Suprapubic skin (tissue), 4 donors: Measurements from ENCODE around the gene C1D. TPM values are rescaled to one million over a fixed set of nuclear protein-coding genes. Genes with fewer than 3 reads are reported as not detected.
A peak's percentile ranks its signal among the peaks of the same experiment; 100 is the strongest.

Experiments used
- DNase-seq, 2 donors: peaks; one replicate each; pipeline ENCODE4 v3.0.0-alpha.2; 2019; ENCODE audit warnings: low spot score in 2 of 2
- H3K27ac ChIP-seq: fragments of 200-600 bp; sonication (generic); one replicate; pipeline ENCODE4 v1.5.1; 2019
- H3K27me3 ChIP-seq: fragments of 200-600 bp; sonication (generic); one replicate; pipeline ENCODE4 v1.5.1; 2019
- H3K36me3 ChIP-seq: fragments of 200-600 bp; sonication (generic); one replicate; pipeline ENCODE4 v1.5.1; 2019
- H3K4me1 ChIP-seq: fragments of 200-600 bp; sonication (generic); one replicate; pipeline ENCODE4 v1.5.1; 2019
- H3K4me3 ChIP-seq: fragments of 200-600 bp; sonication (generic); one replicate; pipeline ENCODE4 v1.5.1; 2019; ENCODE audit warnings: mild to moderate bottlenecking
- H3K9me3 ChIP-seq: fragments of 200-600 bp; sonication (generic); one replicate; pipeline ENCODE4 v1.5.1; 2019
- EP300 ChIP-seq: sonication (generic); formaldehyde crosslinking; IDR thresholded peaks from one replicate; pipeline ENCODE4 v1.6.1; 2017; ENCODE audit warnings: antibody characterized with exemption
- POLR2A ChIP-seq, 2 donors: fragments of 450-650 bp; IDR thresholded peaks; one replicate each; pipeline ENCODE4 v1.6.1; 2017; ENCODE audit warnings: antibody characterized with exemption in 2 of 2, mild to moderate bottlenecking in 2 of 2, moderate library complexity in 2 of 2
- POLR2AphosphoS5 ChIP-seq, 3 donors: sonication (generic); formaldehyde crosslinking; IDR thresholded peaks; one replicate each; pipeline ENCODE4 v1.6.1; 2017; ENCODE audit warnings: antibody characterized with exemption in 3 of 3
- WGBS: methylation state at CpG from one replicate; pipeline ENCODE4 v1.1.5; 2018; 5-methylcytosine and 5-hydroxymethylcytosine counted together
- total RNA-seq, 4 donors: library from RNA; depleted of rRNA; stranded (reverse); fragments of >200 nt; gene quantifications; one replicate each; pipeline ENCODE4 v1.1.0, GENCODE V29; 2016
- TF ChIP-seq, protein P1 (sequence below), 2 donors: fragments of 200-600 bp in 1 of 2; fragments of 450-650 bp in 1 of 2; sonication (generic) in 1 of 2; IDR thresholded peaks; one replicate each; pipeline ENCODE4 v1.5.1; 2016 to 2019; ENCODE audit warnings: antibody characterized with exemption in 2 of 2, mild to moderate bottlenecking in 1 of 2, moderate library complexity in 1 of 2

The C1D gene
- total RNA-seq, 4 donors from 2014 or later, result 19.8 to 28.4 (median 26.4) TPM

DNA sequence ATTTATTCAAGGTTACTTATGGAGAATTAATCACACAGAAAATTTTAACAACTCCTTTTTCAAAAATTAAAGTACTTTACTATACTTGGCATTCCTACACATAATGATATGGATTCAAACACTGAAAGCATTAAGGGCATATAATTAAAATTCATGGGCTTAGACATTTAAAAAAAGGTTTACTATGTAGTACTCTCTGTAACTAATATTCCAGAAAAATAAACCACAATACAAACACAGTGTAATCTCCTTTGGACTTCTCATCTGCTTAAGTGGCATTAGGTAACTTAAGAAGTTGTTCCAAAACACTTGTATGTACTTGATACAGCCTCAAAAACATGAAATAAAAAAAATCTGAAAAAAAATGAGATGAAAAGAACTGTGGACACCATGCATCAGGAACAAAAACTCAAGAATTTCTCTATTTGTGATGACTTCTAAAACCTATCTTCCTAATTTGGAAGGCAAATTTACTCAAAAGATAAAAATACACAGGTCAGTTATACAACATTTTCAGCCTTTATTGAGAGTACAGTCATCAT, 21.0 kb downstream of the C1D start:
- TF ChIP-seq EP300 (no peak), POLR2A (IDR thresholded peaks at IDR 0.05) (no peak), POLR2AphosphoS5 (IDR thresholded peaks at IDR 0.05) (no peak)
- TF ChIP-seq, protein P1, sequence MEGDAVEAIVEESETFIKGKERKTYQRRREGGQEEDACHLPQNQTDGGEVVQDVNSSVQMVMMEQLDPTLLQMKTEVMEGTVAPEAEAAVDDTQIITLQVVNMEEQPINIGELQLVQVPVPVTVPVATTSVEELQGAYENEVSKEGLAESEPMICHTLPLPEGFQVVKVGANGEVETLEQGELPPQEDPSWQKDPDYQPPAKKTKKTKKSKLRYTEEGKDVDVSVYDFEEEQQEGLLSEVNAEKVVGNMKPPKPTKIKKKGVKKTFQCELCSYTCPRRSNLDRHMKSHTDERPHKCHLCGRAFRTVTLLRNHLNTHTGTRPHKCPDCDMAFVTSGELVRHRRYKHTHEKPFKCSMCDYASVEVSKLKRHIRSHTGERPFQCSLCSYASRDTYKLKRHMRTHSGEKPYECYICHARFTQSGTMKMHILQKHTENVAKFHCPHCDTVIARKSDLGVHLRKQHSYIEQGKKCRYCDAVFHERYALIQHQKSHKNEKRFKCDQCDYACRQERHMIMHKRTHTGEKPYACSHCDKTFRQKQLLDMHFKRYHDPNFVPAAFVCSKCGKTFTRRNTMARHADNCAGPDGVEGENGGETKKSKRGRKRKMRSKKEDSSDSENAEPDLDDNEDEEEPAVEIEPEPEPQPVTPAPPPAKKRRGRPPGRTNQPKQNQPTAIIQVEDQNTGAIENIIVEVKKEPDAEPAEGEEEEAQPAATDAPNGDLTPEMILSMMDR (IDR thresholded peaks at IDR 0.05), result no peak
- Histone ChIP-seq H3K27me3 (no peaks in the 10 kb centered on the region), H3K36me3 (peaks cover 10% of the 10 kb centered on the region), H3K4me3 (no peak overlapping the region), H3K4me1 (no peaks in the 10 kb centered on the region), H3K27ac (no peak overlapping the region), H3K9me3 (no peaks in the 10 kb centered on the region)
- no peak for DNase-seq

DNA sequence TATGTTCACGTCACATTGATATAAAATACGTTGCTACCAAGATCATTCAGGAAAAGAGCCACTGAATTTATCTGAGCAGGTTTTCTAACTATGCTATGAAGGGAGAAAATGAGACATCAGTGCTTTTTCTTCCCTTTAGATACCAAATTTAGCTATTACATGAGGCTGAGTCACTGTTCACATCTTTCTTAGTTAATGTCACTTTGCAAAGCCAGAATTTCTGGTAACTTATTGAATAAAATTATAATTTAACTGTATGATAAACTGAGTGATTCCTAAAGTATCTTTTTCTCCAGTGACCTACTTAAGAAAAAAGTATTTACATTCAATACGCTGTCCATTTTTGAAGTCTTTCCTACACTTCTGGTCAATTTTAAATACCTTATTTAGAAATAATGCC, 22.7 kb downstream of the C1D start:
- 89% methylated on average over 3 of the region's 3 CpGs for WGBS
- Histone ChIP-seq H3K4me3 (no peak overlapping the region), H3K27ac (no peak overlapping the region), H3K36me3 (peaks cover 4% of the 10 kb centered on the region), H3K27me3 (no peaks in the 10 kb centered on the region), H3K4me1 (no peaks in the 10 kb centered on the region), H3K9me3 (no peaks in the 10 kb centered on the region)
- no peak for DNase-seq
- TF ChIP-seq, protein P1 (IDR thresholded peaks at IDR 0.05), result no peak
- TF ChIP-seq EP300 (no peak), POLR2AphosphoS5 (IDR thresholded peaks at IDR 0.05) (no peak), POLR2A (IDR thresholded peaks at IDR 0.05) (no peak)

DNA sequence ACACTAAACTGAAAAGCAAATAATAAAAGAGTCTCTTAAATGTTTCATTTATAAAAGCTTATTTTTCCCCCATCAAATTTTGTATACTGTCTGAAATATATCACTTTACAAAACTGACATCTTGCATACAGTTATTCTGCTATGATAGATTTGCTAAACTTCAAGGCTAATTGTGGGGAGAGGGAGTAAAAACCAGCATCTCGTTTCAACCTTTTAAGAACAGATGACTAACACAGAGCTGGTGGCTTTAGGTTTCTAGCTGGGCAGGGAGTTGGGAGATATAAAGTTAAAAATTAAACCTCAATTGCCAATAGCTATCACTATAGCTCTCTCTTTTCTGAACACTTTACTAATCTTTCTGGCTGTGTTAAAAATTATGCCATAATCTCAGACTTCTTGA, 23.5 kb downstream of the C1D start:
- no peak for DNase-seq
- TF ChIP-seq POLR2A (IDR thresholded peaks at IDR 0.05) (no peak), POLR2AphosphoS5 (IDR thresholded peaks at IDR 0.05) (no peak), EP300 (no peak)
- TF ChIP-seq, protein P1 (IDR thresholded peaks at IDR 0.05), result no peak

DNA sequence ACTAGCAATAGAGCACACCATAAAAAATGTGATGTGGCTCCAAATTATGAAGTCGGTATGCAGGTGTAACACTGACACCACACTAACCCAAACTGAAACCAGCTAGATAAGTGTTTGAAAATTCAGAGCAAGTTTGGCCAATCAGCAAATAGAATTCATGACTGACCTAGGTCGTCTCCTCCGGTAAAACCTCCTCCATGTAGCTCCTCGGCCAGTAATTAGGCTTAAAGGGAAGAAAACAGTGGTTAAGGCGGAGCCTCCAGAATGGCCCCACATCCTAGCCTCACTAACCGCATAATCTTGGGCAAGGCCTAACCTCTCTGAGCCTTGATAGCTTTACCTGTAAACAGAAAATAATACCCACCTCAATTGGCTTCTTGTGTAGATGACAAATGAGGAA, 30.1 kb downstream of the C1D start:
- Histone ChIP-seq H3K36me3 (no peaks in the 10 kb centered on the region), H3K27ac (no peak overlapping the region), H3K4me1 (peaks cover 5% of the 10 kb centered on the region), H3K9me3 (no peaks in the 10 kb centered on the region), H3K4me3 (no peak overlapping the region), H3K27me3 (no peaks in the 10 kb centered on the region)
- DNase-seq, result no peak
- 77% methylated on average over 6 of the region's 6 CpGs for WGBS
- TF ChIP-seq POLR2AphosphoS5 (IDR thresholded peaks at IDR 0.05) (no peak), POLR2A (IDR thresholded peaks at IDR 0.05) (no peak)

More for the DNA sequence above, 23.5 kb downstream of the C1D start:
- 50% methylated on average over 1 of the region's 1 CpG for WGBS
- Histone ChIP-seq H3K36me3 (no peaks in the 10 kb centered on the region), H3K4me3 (no peak overlapping the region), H3K4me1 (no peaks in the 10 kb centered on the region), H3K27me3 (no peaks in the 10 kb centered on the region), H3K9me3 (no peaks in the 10 kb centered on the region), H3K27ac (no peak overlapping the region)

DNA sequence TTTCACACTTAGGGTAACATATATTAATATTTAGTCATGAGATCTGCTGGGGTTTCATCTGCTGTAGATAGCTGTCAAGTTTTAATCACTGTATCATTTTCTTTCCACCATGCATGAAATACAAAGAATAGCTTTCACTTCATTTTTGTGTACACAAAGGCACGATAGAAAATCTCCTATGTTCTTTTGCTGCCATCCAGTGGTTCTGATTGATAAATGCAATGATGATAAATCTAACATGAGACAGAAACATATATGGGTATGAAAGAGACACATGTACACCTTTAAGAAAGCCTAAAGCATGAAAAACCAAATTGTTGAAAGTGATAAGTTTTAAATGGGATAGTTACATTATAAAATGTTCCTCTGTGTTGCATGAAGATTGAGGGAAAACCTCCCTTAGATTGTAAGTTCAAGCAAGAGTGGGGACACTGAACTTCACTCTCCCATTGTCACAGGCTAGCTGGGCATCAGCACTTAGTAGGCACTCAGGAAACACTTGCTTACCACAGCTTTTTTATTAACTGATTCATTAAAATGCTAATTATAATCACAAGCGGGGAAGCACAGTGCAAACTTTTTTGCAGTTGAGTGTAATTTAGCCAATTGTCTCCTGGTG, 31.2 kb downstream of the C1D start:
- Histone ChIP-seq H3K9me3 (no peaks in the 10 kb centered on the region), H3K36me3 (no peaks in the 10 kb centered on the region), H3K4me3 (no peak overlapping the region), H3K27ac (no peak overlapping the region), H3K4me1 (peaks cover 5% of the 10 kb centered on the region), H3K27me3 (no peaks in the 10 kb centered on the region)
- WGBS, result 44% methylated on average over 2 of the region's 2 CpGs
- no peak for DNase-seq
- TF ChIP-seq EP300 (no peak), POLR2A (IDR thresholded peaks at IDR 0.05) (no peak)
- TF ChIP-seq, protein P1 (IDR thresholded peaks at IDR 0.05), result peak; percentile 36 to 54

DNA sequence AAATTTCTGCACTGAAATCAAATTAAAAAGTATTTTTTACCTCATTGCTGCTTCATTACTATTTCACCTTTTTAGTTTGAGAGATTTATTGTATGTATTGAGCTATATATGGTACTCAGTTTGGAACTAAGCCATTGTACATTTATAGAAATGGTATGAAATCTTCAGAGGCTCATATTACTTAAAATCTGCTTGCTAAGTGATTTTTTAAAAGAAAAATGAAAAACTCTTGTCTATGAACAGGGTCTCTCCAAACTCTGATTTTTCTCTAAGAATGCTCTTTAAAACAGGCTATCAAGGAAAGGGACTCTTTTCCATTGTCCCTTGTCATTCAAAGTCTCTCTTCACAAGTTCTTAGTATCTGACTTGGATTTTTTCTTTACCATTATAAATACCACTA, 31.8 kb downstream of the C1D start:
- TF ChIP-seq EP300 (no peak), POLR2AphosphoS5 (IDR thresholded peaks at IDR 0.05) (no peak), POLR2A (IDR thresholded peaks at IDR 0.05) (no peak)
- TF ChIP-seq, protein P1 (IDR thresholded peaks at IDR 0.05), result no peak
- no peak for DNase-seq
- Histone ChIP-seq H3K36me3 (no peaks in the 10 kb centered on the region), H3K27me3 (no peaks in the 10 kb centered on the region), H3K9me3 (no peaks in the 10 kb centered on the region), H3K27ac (no peak overlapping the region), H3K4me3 (no peak overlapping the region), H3K4me1 (peaks cover 5% of the 10 kb centered on the region)
